GM23338 (cell line): ENCODE measurements around the gene HGFAC. TPM values are rescaled to one million over a fixed set of nuclear protein-coding genes. Genes with fewer than 3 reads are reported as not detected.

Experiments
- ATAC-seq: fragments of 200-7000 bp; cut with Tn5 transposase; 3 replicates; pipeline ENCODE4 v1.9.1; 2020
- DNase-seq: peaks from one replicate; pipeline ENCODE4 v3.0.0-alpha.2; 2015; ENCODE audit warnings: low spot score
- H2AFZ ChIP-seq: fragments of 200-600 bp; sonication (generic); 2 replicates; pipeline ENCODE4 v1.8.0; 2016; ENCODE audit warnings: antibody characterized with exemption, mild to moderate bottlenecking, moderate library complexity
- H3F3A ChIP-seq: fragments of 200-600 bp; sonication (generic); replicated peaks from 2 replicates; pipeline ENCODE4 v1.8.0; 2017; ENCODE audit warnings: antibody characterized with exemption, mixed run types, low read depth
- H3K27ac ChIP-seq: fragments of 200-600 bp; sonication (generic); 2 replicates; pipeline ENCODE4 v1.6.1; 2016; ENCODE audit warnings: low read depth
- H3K27me3 ChIP-seq: fragments of 200-600 bp; sonication (generic); 2 replicates; pipeline ENCODE4 v1.8.0; 2016; ENCODE audit warnings: mild to moderate bottlenecking, mixed run types, moderate library complexity; ENCODE audit not compliant: insufficient read depth
- H3K36me3 ChIP-seq: fragments of 200-600 bp; sonication (generic); 2 replicates; pipeline ENCODE4 v1.8.0; 2016; ENCODE audit warnings: mild to moderate bottlenecking; ENCODE audit not compliant: insufficient read depth
- H3K4me1 ChIP-seq: fragments of 200-600 bp; sonication (generic); 2 replicates; pipeline ENCODE4 v1.8.0; 2016; ENCODE audit warnings: mild to moderate bottlenecking, moderate library complexity; ENCODE audit not compliant: insufficient read depth
- H3K4me2 ChIP-seq: fragments of 200-600 bp; sonication (generic); 2 replicates; pipeline ENCODE4 v1.7.1; 2017; ENCODE audit warnings: mixed run types
- H3K4me3 ChIP-seq: fragments of 200-600 bp; sonication (generic); 2 replicates; pipeline ENCODE4 v1.6.1; 2016; ENCODE audit warnings: mixed run types
- H3K79me2 ChIP-seq: fragments of 200-600 bp; sonication (generic); replicated peaks from 2 replicates; pipeline ENCODE4 v1.8.0; 2017; ENCODE audit warnings: mild to moderate bottlenecking; ENCODE audit not compliant: insufficient read depth
- H3K9me2 ChIP-seq: fragments of 200-600 bp; sonication (generic); 2 replicates; pipeline ENCODE4 v1.8.0; 2017; ENCODE audit not compliant: insufficient read depth
- H4K20me1 ChIP-seq: fragments of 200-600 bp; sonication (generic); replicated peaks from 2 replicates; pipeline ENCODE4 v1.8.0; 2017; ENCODE audit warnings: mild to moderate bottlenecking; ENCODE audit not compliant: insufficient read depth
- H3K27ac Mint-ChIP-seq: 2 replicates; pipeline ENCODE4 v1.8.0; 2020; ENCODE audit warnings: inconsistent platforms, mild to moderate bottlenecking, moderate library complexity, mixed read lengths
- H3K27me3 Mint-ChIP-seq: 3 replicates; pipeline ENCODE4 v1.8.0; 2022; ENCODE audit warnings: low read depth, mild to moderate bottlenecking, moderate library complexity, mixed read lengths, inconsistent platforms; ENCODE audit not compliant: insufficient read depth, poor library complexity
- H3K36me3 Mint-ChIP-seq: 3 replicates; pipeline ENCODE4 v1.8.0; 2021; ENCODE audit warnings: low read depth, mild to moderate bottlenecking, inconsistent platforms, moderate library complexity, mixed read lengths
- H3K4me1 Mint-ChIP-seq: 3 replicates; pipeline ENCODE4 v1.8.0; 2020; ENCODE audit warnings: mild to moderate bottlenecking, inconsistent platforms, mixed read lengths
- H3K4me3 Mint-ChIP-seq: 3 replicates; pipeline ENCODE4 v1.8.0; 2021; ENCODE audit warnings: moderate library complexity, mild to moderate bottlenecking, inconsistent platforms, mixed read lengths
- H3K9me3 Mint-ChIP-seq: 3 replicates; pipeline ENCODE4 v1.8.0; 2020; ENCODE audit warnings: moderate library complexity, mild to moderate bottlenecking, inconsistent platforms, mixed read lengths
- CREB1 ChIP-seq: fragments of 250-450 bp; sonication (Bioruptor Pico); IDR thresholded peaks from 2 replicates; pipeline ENCODE4 v1.5.0; 2020; ENCODE audit warnings: low read depth, mild to moderate bottlenecking, moderate library complexity
- CTCF ChIP-seq, 2 experiments: fragments of 200-600 bp in 1 of 2; sonication (generic) in 1 of 2; conservative IDR thresholded peaks; 2 replicates each; pipeline versions ENCODE4 v1.5.1 to v1.6.1; 2016 to 2017; ENCODE audit warnings: antibody characterized with exemption in 2 of 2, low read depth in 2 of 2, mild to moderate bottlenecking in 2 of 2, moderate library complexity in 1 of 2
- ETS1 ChIP-seq: IDR thresholded peaks from 2 replicates; pipeline ENCODE4 v1.6.1; 2016; ENCODE audit warnings: antibody characterized with exemption
- EZH2 ChIP-seq: fragments of 200-600 bp; sonication (generic); IDR thresholded peaks from one replicate; pipeline ENCODE4 v1.8.0; 2017; ENCODE audit warnings: antibody characterized with exemption, mild to moderate bottlenecking, low read depth; ENCODE audit not compliant: unreplicated experiment
- EZH2phosphoT487 ChIP-seq: fragments of 200-600 bp; sonication (generic); IDR thresholded peaks from one replicate; pipeline ENCODE4 v1.8.1; 2018; ENCODE audit warnings: antibody characterized with exemption; ENCODE audit not compliant: unreplicated experiment
- JUNB ChIP-seq: IDR thresholded peaks from one replicate; pipeline ENCODE4 v1.6.1; 2016; ENCODE audit warnings: antibody characterized with exemption; ENCODE audit not compliant: unreplicated experiment
- NANOG ChIP-seq: IDR thresholded peaks from 2 replicates; pipeline ENCODE4 v1.6.1; 2016; ENCODE audit warnings: antibody characterized with exemption, borderline replicate concordance
- POLR2AphosphoS5 ChIP-seq: IDR thresholded peaks from 2 replicates; pipeline ENCODE4 v1.6.1; 2016; ENCODE audit warnings: antibody characterized with exemption, low read depth
- REST ChIP-seq: IDR thresholded peaks from one replicate; pipeline ENCODE4 v1.6.1; 2018; ENCODE audit warnings: antibody characterized with exemption; ENCODE audit not compliant: unreplicated experiment
- STAT1 ChIP-seq: IDR thresholded peaks from one replicate; pipeline ENCODE4 v1.6.1; 2016; ENCODE audit warnings: antibody characterized with exemption; ENCODE audit not compliant: unreplicated experiment
- ZNF114 ChIP-seq: fragments of 250-450 bp; sonication (Bioruptor Pico); IDR thresholded peaks from 2 replicates; pipeline ENCODE4 v1.5.0; 2020; ENCODE audit warnings: mild to moderate bottlenecking, moderate library complexity
- ZNF331 ChIP-seq: fragments of 250-450 bp; sonication (Bioruptor Pico); IDR thresholded peaks from 2 replicates; pipeline ENCODE4 v1.5.0; 2020; ENCODE audit warnings: low read depth, mild to moderate bottlenecking, moderate library complexity
- ZNF462 ChIP-seq: fragments of 250-450 bp; sonication (Bioruptor Pico); IDR thresholded peaks from 2 replicates; pipeline ENCODE4 v1.5.0; 2020; ENCODE audit warnings: mild to moderate bottlenecking, moderate library complexity
- polyA plus RNA-seq: library from polyadenylated mRNA; unstranded; fragments of >200 nt; fragmentation: Nextera tagmentation; extraction: Ambion mirVana; gene quantifications from 2 replicates; pipeline ENCODE4 v1.2.1, GENCODE V29; 2016
- total RNA-seq: library from RNA; depleted of rRNA; stranded (reverse); fragments of >200 nt; shearing (Covaris generic); gene quantifications from 2 replicates; pipeline ENCODE4 v1.2.3, GENCODE V29; 2014

Gene HGFAC
- total and polyA plus RNA-seq, 2 experiments from 2014 or later, result 0.94 TPM; not detected in 1

- Histone ChIP-seq H3K36me3 (no peaks in the 10 kb centered on the region), H4K20me1 (no peaks in the 10 kb centered on the region), H3K9me2 (no peaks in the 10 kb centered on the region), H3K4me3 (no peak overlapping the region), H3K27ac (no peak overlapping the region), H2AFZ (no peak overlapping the region), H3K79me2 (no peaks in the 10 kb centered on the region), H3K27me3 (peaks cover 19% of the 10 kb centered on the region), H3K4me1 (no peaks in the 10 kb centered on the region), H3K4me2 (no peak overlapping the region), H3F3A (no peaks in the 10 kb centered on the region)
- peaks cover 6% of the 10 kb centered on the region; the same call in 2 of the 3 replicates for H3K9me3 Mint-ChIP-seq
- ATAC-seq, result no peak
- no peak overlapping the region for H3K27ac Mint-ChIP-seq
- no peak overlapping the region for H3K4me3 Mint-ChIP-seq
- no peak for DNase-seq
- H3K27me3 Mint-ChIP-seq, result peaks cover 9% of the 10 kb centered on the region
- no peaks in the 10 kb centered on the region for H3K36me3 Mint-ChIP-seq
- H3K4me1 Mint-ChIP-seq, result no peaks in the 10 kb centered on the region
- TF ChIP-seq NANOG, result no peak
- TF ChIP-seq JUNB, result no peak
- TF ChIP-seq STAT1, result no peak
- TF ChIP-seq ZNF462, result no peak
- TF ChIP-seq ETS1, result no peak
- no peak for TF ChIP-seq POLR2AphosphoS5
- TF ChIP-seq CREB1, result no peak
- no peak for TF ChIP-seq EZH2
- TF ChIP-seq EZH2phosphoT487, result no peak
- TF ChIP-seq CTCF (conservative IDR thresholded peaks at IDR 0.05; ENCODE audit: low read depth in 2 of 2), result no peak
- no peak for TF ChIP-seq ZNF331
- no peak for TF ChIP-seq REST
- no peak for TF ChIP-seq ZNF114 (CRISPR knock-in tag)
These were observed 7.3 kb downstream of the HGFAC start for GRCh38 chr4:3449047-3449573.
